ENCODE data around the gene PRAMEF11. TPM values are rescaled to one million over a fixed set of nuclear protein-coding genes. Genes with fewer than 3 reads are reported as not detected.
"Not testable (repeated sequence)": the region's sequence is repeated elsewhere in the genome, so short reads cannot be mapped to it uniquely, and the experiment has no call there.

PRAMEF11 gene
- polyA plus RNA-seq, 3 donors = not detected

DNA sequence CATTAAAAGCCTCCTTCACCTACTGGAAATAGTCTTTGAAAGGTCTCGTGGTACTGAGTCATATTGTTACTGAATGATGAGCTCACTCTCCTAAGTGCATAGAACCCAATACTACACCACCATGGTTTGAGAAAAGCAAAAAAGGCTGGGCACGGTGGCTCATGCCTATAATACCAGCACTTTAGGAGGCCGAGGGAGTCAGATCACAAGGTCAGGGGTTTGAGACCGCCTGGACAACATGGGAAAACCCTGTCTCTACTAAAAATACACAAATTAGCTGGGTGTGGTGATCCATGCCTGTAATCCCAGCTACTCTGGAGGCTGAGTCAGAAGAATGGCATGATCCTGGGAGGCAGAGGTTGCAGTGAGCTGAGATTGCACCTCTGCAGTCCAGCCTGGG lies 20.6 kb upstream of the PRAMEF11 start:
- no peak for DNase-seq
- Histone ChIP-seq H2AFZ (ENCODE audit: insufficient read depth, low read depth, low read length, poor library complexity, severe bottlenecking) (no peak overlapping the region), H3K79me2 (ENCODE audit: insufficient read depth, low read length) (no peaks in the 10 kb centered on the region), H3K36me3 (replicated peaks in 1 of 2; ENCODE audit: control insufficient read depth in 1 of 2, insufficient read depth in 2 of 2, low read length in 2 of 2) (no peaks in the 10 kb centered on the region), H3K9ac (ENCODE audit: insufficient read depth, low read length, poor library complexity, severe bottlenecking) (no peak overlapping the region), H3K27ac (ENCODE audit: low read depth in 1 of 2, low read length in 2 of 2) (no peak overlapping the region), H3K4me2 (replicated peaks; ENCODE audit: extremely low read depth, low read length, poor library complexity, severe bottlenecking) (no peak overlapping the region), H3K4me3 (replicated peaks in 1 of 3; ENCODE audit: low read depth in 2 of 3, low read length in 3 of 3) (no peak overlapping the region), H3K9me3 (replicated peaks in 1 of 2; ENCODE audit: control insufficient read depth in 1 of 2, insufficient read depth in 1 of 2, low read length in 2 of 2) (no peaks in the 10 kb centered on the region), H4K20me1 (ENCODE audit: insufficient read depth, low read length) (no peaks in the 10 kb centered on the region), H3K4me1 (ENCODE audit: control insufficient read depth in 1 of 2, insufficient read depth in 2 of 2, low read length in 2 of 2) (no peaks in the 10 kb centered on the region), H3K27me3 (ENCODE audit: control insufficient read depth in 2 of 2, insufficient read depth in 2 of 2, low read length in 2 of 2) (no peaks in the 10 kb centered on the region)
- no peak overlapping the region for H3K27ac Mint-ChIP-seq
- intact Hi-C loops (cut with micrococcal nuclease) = no loop called here
- no peaks in the 10 kb centered on the region for H3K4me1 Mint-ChIP-seq
- H3K4me3 Mint-ChIP-seq = no peak overlapping the region
- no CpG with 5 or more reads among the region's 4 CpGs for WGBS (ENCODE audit: insufficient coverage)
- TF ChIP-seq, protein P1, sequence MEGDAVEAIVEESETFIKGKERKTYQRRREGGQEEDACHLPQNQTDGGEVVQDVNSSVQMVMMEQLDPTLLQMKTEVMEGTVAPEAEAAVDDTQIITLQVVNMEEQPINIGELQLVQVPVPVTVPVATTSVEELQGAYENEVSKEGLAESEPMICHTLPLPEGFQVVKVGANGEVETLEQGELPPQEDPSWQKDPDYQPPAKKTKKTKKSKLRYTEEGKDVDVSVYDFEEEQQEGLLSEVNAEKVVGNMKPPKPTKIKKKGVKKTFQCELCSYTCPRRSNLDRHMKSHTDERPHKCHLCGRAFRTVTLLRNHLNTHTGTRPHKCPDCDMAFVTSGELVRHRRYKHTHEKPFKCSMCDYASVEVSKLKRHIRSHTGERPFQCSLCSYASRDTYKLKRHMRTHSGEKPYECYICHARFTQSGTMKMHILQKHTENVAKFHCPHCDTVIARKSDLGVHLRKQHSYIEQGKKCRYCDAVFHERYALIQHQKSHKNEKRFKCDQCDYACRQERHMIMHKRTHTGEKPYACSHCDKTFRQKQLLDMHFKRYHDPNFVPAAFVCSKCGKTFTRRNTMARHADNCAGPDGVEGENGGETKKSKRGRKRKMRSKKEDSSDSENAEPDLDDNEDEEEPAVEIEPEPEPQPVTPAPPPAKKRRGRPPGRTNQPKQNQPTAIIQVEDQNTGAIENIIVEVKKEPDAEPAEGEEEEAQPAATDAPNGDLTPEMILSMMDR (IDR thresholded peaks at IDR 0.05) = no peak
- no peaks in the 10 kb centered on the region for H3K36me3 Mint-ChIP-seq
- peaks cover 2 to 9% (median 4%) of the 10 kb centered on the region in 7 donors for H3K9me3 Mint-ChIP-seq
- H3K27me3 Mint-ChIP-seq (ENCODE audit: low read depth in 3 of 3) = peaks cover 0 to 4% (median 3%) of the 10 kb centered on the region in 3 donors

DNA sequence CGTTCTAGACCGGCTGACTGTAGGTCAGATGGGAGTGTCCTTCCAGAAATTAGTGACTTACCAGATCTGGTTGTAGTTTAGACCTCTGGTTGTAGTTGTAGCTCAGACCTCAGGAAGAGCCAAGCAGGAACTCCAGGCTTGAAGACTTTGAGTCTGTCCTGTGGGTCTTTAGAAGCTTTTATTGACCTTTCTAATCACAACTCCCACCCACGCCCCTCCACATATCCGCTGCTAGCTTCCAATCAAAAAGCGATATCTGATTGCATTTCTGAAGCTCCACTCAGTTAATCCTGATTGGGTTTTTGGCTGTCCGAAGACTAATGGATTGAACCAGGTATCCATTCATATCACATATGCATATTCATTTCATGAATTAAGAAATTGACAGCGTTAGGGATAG lies 17.4 kb upstream of the PRAMEF11 start, which contains the start of gene HNRNPCL1:
Gene HNRNPCL1, minus strand, starts transcription at position 101 of the 400 bp plus-strand sequence. CDS start 431 bp downstream, outside the sequence.
- H3K27ac Mint-ChIP-seq; H2AFZ ChIP-seq (ENCODE audit: insufficient read depth, low read depth, low read length, poor library complexity, severe bottlenecking); H3K4me2 ChIP-seq (replicated peaks; ENCODE audit: extremely low read depth, low read length, poor library complexity, severe bottlenecking); H3K4me1 Mint-ChIP-seq; H3K27me3 ChIP-seq (ENCODE audit: control insufficient read depth in 2 of 2, insufficient read depth in 2 of 2, low read length in 2 of 2); H3K27me3 Mint-ChIP-seq (ENCODE audit: low read depth in 3 of 3); H3K4me3 Mint-ChIP-seq; H3K4me1 ChIP-seq (ENCODE audit: control insufficient read depth in 1 of 2, insufficient read depth in 2 of 2, low read length in 2 of 2); H3K36me3 ChIP-seq (replicated peaks in 1 of 2; ENCODE audit: control insufficient read depth in 1 of 2, insufficient read depth in 2 of 2, low read length in 2 of 2); H3K36me3 Mint-ChIP-seq; H3K27ac ChIP-seq (ENCODE audit: low read depth in 1 of 2, low read length in 2 of 2); H3K79me2 ChIP-seq (ENCODE audit: insufficient read depth, low read length); H3K9ac ChIP-seq (ENCODE audit: insufficient read depth, low read length, poor library complexity, severe bottlenecking); intact Hi-C loops (cut with micrococcal nuclease); DNase-seq; H4K20me1 ChIP-seq (ENCODE audit: insufficient read depth, low read length); H3K4me3 ChIP-seq (replicated peaks in 1 of 3; ENCODE audit: low read depth in 2 of 3, low read length in 3 of 3); H3K9me3 ChIP-seq (replicated peaks in 1 of 2; ENCODE audit: control insufficient read depth in 1 of 2, insufficient read depth in 1 of 2, low read length in 2 of 2): not testable (repeated sequence)
- WGBS (ENCODE audit: insufficient coverage) = 100% methylated on average over 2 of the region's 7 CpGs
- H3K9me3 Mint-ChIP-seq = peaks cover 2 to 13% (median 10%) of the 10 kb centered on the region in 7 donors

DNA sequence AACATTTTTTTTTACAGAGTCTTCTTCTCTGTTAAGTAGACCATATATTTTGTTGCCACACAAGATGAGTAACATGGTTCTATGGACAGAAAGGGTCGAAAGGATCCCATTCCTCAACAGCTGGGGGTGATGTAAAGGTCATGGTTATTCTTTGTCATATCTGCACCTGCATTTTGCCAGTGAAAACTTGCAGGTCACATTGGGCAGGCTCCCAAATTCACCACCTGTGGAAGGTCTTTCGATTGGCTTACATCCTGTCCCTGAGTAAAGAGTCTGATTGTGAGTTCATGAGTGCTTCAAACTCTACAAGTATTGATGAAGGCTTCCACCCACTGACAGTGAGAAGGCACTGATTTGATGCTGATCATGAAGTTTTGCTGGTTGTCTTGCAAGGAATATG lies 2.0 kb upstream of the PRAMEF11 start:
- intact Hi-C loops (cut with micrococcal nuclease); H4K20me1 ChIP-seq (ENCODE audit: insufficient read depth, low read length); H2AFZ ChIP-seq (ENCODE audit: insufficient read depth, low read depth, low read length, poor library complexity, severe bottlenecking); H3K4me1 ChIP-seq (ENCODE audit: control insufficient read depth in 1 of 2, insufficient read depth in 2 of 2, low read length in 2 of 2); H3K4me3 Mint-ChIP-seq; H3K36me3 ChIP-seq (replicated peaks in 1 of 2; ENCODE audit: control insufficient read depth in 1 of 2, insufficient read depth in 2 of 2, low read length in 2 of 2); DNase-seq; H3K27ac ChIP-seq (ENCODE audit: low read depth in 1 of 2, low read length in 2 of 2); H3K9me3 ChIP-seq (replicated peaks in 1 of 2; ENCODE audit: control insufficient read depth in 1 of 2, insufficient read depth in 1 of 2, low read length in 2 of 2); H3K79me2 ChIP-seq (ENCODE audit: insufficient read depth, low read length); H3K4me1 Mint-ChIP-seq; H3K4me2 ChIP-seq (replicated peaks; ENCODE audit: extremely low read depth, low read length, poor library complexity, severe bottlenecking); H3K27me3 ChIP-seq (ENCODE audit: control insufficient read depth in 2 of 2, insufficient read depth in 2 of 2, low read length in 2 of 2); H3K4me3 ChIP-seq (replicated peaks in 1 of 3; ENCODE audit: low read depth in 2 of 3, low read length in 3 of 3); H3K9ac ChIP-seq (ENCODE audit: insufficient read depth, low read length, poor library complexity, severe bottlenecking); H3K9me3 Mint-ChIP-seq; H3K27ac Mint-ChIP-seq; H3K27me3 Mint-ChIP-seq (ENCODE audit: low read depth in 3 of 3); H3K36me3 Mint-ChIP-seq: not testable (repeated sequence)
- no CpG with 5 or more reads among the region's 2 CpGs for WGBS (ENCODE audit: insufficient coverage)

GRCh38 chr1:12819061-12819460 lies 12.1 kb downstream of the PRAMEF11 start:
- 87% methylated on average over 6 of the region's 6 CpGs for WGBS (ENCODE audit: insufficient coverage)
- H2AFZ ChIP-seq (ENCODE audit: insufficient read depth, low read depth, low read length, poor library complexity, severe bottlenecking); H3K27me3 ChIP-seq (ENCODE audit: control insufficient read depth in 2 of 2, insufficient read depth in 2 of 2, low read length in 2 of 2); H3K4me2 ChIP-seq (replicated peaks; ENCODE audit: extremely low read depth, low read length, poor library complexity, severe bottlenecking); H3K4me1 Mint-ChIP-seq; H3K36me3 Mint-ChIP-seq; H3K9me3 Mint-ChIP-seq; H4K20me1 ChIP-seq (ENCODE audit: insufficient read depth, low read length); DNase-seq; H3K4me3 Mint-ChIP-seq; H3K27ac ChIP-seq (ENCODE audit: low read depth in 1 of 2, low read length in 2 of 2); H3K9me3 ChIP-seq (replicated peaks in 1 of 2; ENCODE audit: control insufficient read depth in 1 of 2, insufficient read depth in 1 of 2, low read length in 2 of 2); H3K27ac Mint-ChIP-seq; H3K27me3 Mint-ChIP-seq (ENCODE audit: low read depth in 3 of 3); H3K4me3 ChIP-seq (replicated peaks in 1 of 3; ENCODE audit: low read depth in 2 of 3, low read length in 3 of 3); H3K79me2 ChIP-seq (ENCODE audit: insufficient read depth, low read length); H3K4me1 ChIP-seq (ENCODE audit: control insufficient read depth in 1 of 2, insufficient read depth in 2 of 2, low read length in 2 of 2); H3K36me3 ChIP-seq (replicated peaks in 1 of 2; ENCODE audit: control insufficient read depth in 1 of 2, insufficient read depth in 2 of 2, low read length in 2 of 2); H3K9ac ChIP-seq (ENCODE audit: insufficient read depth, low read length, poor library complexity, severe bottlenecking); intact Hi-C loops (cut with micrococcal nuclease): not testable (repeated sequence)
